ENCODE data around the gene EFCAB6.

EFCAB6 gene

GRCh38 chr22:43634316-43634715 is 177.8 kb downstream of the EFCAB6 start:
- no peak for DNase-seq

- no peak for DNase-seq
These were observed 178.3 kb downstream of the EFCAB6 start for GRCh38 chr22:43633631-43634285.

- no peak for DNase-seq
These were observed 180.3 kb downstream of the EFCAB6 start for GRCh38 chr22:43631846-43632245.

GRCh38 chr22:43631201-43631600 is 180.9 kb downstream of the EFCAB6 start:
- DNase-seq, result no peak

GRCh38 chr22:43630451-43630850 is 181.7 kb downstream of the EFCAB6 start:
- DNase-seq, result no peak

- DNase-seq, result no peak
These were observed 183.9 kb downstream of the EFCAB6 start for GRCh38 chr22:43628250-43628649.

- DNase-seq, result no peak
These were observed 184.5 kb downstream of the EFCAB6 start for GRCh38 chr22:43627485-43628213.

- DNase-seq, result no peak
These were observed 186.9 kb downstream of the EFCAB6 start for GRCh38 chr22:43625242-43625641.

GRCh38 chr22:43624144-43624998 is 187.7 kb downstream of the EFCAB6 start:
- no peak for DNase-seq

GRCh38 chr22:43622886-43623285 is 189.2 kb downstream of the EFCAB6 start:
- no peak for DNase-seq

- no peak for DNase-seq
These were observed 191.9 kb downstream of the EFCAB6 start for GRCh38 chr22:43620197-43620596.

- no peak for DNase-seq
These were observed 193.6 kb downstream of the EFCAB6 start for GRCh38 chr22:43618517-43618916.

- DNase-seq, result no peak
These were observed 195.5 kb downstream of the EFCAB6 start for GRCh38 chr22:43616645-43617044.

- DNase-seq, result no peak
These were observed 211.8 kb downstream of the EFCAB6 start for GRCh38 chr22:43600265-43600664.

GRCh38 chr22:43592476-43592875 is 219.6 kb downstream of the EFCAB6 start:
- no peak for DNase-seq

GRCh38 chr22:43591380-43591779 is 220.7 kb downstream of the EFCAB6 start:
- no peak for DNase-seq

- no peak for DNase-seq
These were observed 224.5 kb downstream of the EFCAB6 start for GRCh38 chr22:43587574-43587973.

- DNase-seq, result no peak
These were observed 228.6 kb downstream of the EFCAB6 start for GRCh38 chr22:43583501-43583900.

GRCh38 chr22:43582394-43582793 is 229.7 kb downstream of the EFCAB6 start:
- DNase-seq, result no peak

- DNase-seq, result no peak
These were observed 231.8 kb downstream of the EFCAB6 start for GRCh38 chr22:43580271-43580750.

- no peak for DNase-seq
These were observed 237.4 kb downstream of the EFCAB6 start for GRCh38 chr22:43574738-43575137.

GRCh38 chr22:43572710-43573109 is 239.4 kb downstream of the EFCAB6 start:
- DNase-seq, result no peak

GRCh38 chr22:43571181-43571580 is 240.9 kb downstream of the EFCAB6 start:
- DNase-seq, result no peak
